Prostate gland (tissue), 2 donors: ENCODE measurements around the gene RGS3.

ENCODE experiments used
- POLR2A ChIP-seq: fragments of 450-650 bp; IDR thresholded peaks from one replicate; pipeline ENCODE4 v1.6.1; 2016; ENCODE audit warnings: antibody characterized with exemption, mild to moderate bottlenecking
- POLR2AphosphoS5 ChIP-seq: sonication (generic); formaldehyde crosslinking; IDR thresholded peaks from one replicate; pipeline ENCODE4 v1.6.1; 2017; ENCODE audit warnings: antibody characterized with exemption
- TF ChIP-seq, protein P1 (sequence below), 4 experiments: fragments of 200-600 bp in 2 of 4; fragments of 450-650 bp in 2 of 4; sonication (generic) in 2 of 4; IDR thresholded peaks; 1 replicate in 3 of 4; 2 replicates in 1 of 4; pipeline ENCODE4 v1.5.1; 2016 to 2019; ENCODE audit warnings: antibody characterized with exemption in 4 of 4, mild to moderate bottlenecking in 2 of 4, moderate library complexity in 2 of 4

GRCh38 chr9:113511047-113511521 is 47.6 kb downstream of the RGS3 start:
- TF ChIP-seq, protein P1, sequence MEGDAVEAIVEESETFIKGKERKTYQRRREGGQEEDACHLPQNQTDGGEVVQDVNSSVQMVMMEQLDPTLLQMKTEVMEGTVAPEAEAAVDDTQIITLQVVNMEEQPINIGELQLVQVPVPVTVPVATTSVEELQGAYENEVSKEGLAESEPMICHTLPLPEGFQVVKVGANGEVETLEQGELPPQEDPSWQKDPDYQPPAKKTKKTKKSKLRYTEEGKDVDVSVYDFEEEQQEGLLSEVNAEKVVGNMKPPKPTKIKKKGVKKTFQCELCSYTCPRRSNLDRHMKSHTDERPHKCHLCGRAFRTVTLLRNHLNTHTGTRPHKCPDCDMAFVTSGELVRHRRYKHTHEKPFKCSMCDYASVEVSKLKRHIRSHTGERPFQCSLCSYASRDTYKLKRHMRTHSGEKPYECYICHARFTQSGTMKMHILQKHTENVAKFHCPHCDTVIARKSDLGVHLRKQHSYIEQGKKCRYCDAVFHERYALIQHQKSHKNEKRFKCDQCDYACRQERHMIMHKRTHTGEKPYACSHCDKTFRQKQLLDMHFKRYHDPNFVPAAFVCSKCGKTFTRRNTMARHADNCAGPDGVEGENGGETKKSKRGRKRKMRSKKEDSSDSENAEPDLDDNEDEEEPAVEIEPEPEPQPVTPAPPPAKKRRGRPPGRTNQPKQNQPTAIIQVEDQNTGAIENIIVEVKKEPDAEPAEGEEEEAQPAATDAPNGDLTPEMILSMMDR (IDR thresholded peaks at IDR 0.05), result no peak
- TF ChIP-seq POLR2A (no peak), POLR2AphosphoS5 (no peak)
